ENCODE results near the gene NRG4. TPM values are rescaled to one million over a fixed set of nuclear protein-coding genes. Genes with fewer than 3 reads are reported as not detected.

The NRG4 gene
- total and polyA plus RNA-seq, 2 experiments from 2014 or later, result 0.21 to 0.47 TPM

GRCh38 chr15:76003364-76003763 is 8.9 kb downstream of the NRG4 start (continued):
- no peak for TF ChIP-seq ZNF462 (CRISPR knock-in tag; IDR thresholded peaks at IDR 0.05)

GRCh38 chr15:75995611-75996010 is 16.6 kb downstream of the NRG4 start:
- Histone ChIP-seq H3F3A (replicated peaks; ENCODE audit: low read depth) (no peaks in the 10 kb centered on the region), H3K4me3 (no peak overlapping the region), H3K9me2 (ENCODE audit: insufficient read depth) (no peaks in the 10 kb centered on the region), H4K20me1 (replicated peaks; ENCODE audit: insufficient read depth) (no peaks in the 10 kb centered on the region), H3K4me2 (no peak overlapping the region), H3K4me1 (ENCODE audit: insufficient read depth) (peaks cover 6% of the 10 kb centered on the region; the same call in 1 of the 2 replicates), H2AFZ (no peak overlapping the region), H3K27ac (ENCODE audit: low read depth) (no peak overlapping the region), H3K27me3 (ENCODE audit: insufficient read depth) (no peaks in the 10 kb centered on the region), H3K36me3 (ENCODE audit: insufficient read depth) (no peaks in the 10 kb centered on the region), H3K79me2 (replicated peaks; ENCODE audit: insufficient read depth) (no peaks in the 10 kb centered on the region)
- peak; percentile 39; the same call in 2 of the 3 replicates for ATAC-seq
- Mint-ChIP-seq H3K4me1 (peaks cover 8% of the 10 kb centered on the region; the same call in 2 of the 3 replicates), H3K27me3 (ENCODE audit: insufficient read depth, low read depth, poor library complexity) (no peaks in the 10 kb centered on the region), H3K9me3 (peaks cover 7% of the 10 kb centered on the region; the same call in 1 of the 3 replicates), H3K4me3 (no peak overlapping the region), H3K36me3 (ENCODE audit: low read depth) (no peaks in the 10 kb centered on the region), H3K27ac (no peak overlapping the region)
- DNase-seq (ENCODE audit: low spot score), result no peak
- no peak for TF ChIP-seq ETS1 (IDR thresholded peaks at IDR 0.05)
- no peak for TF ChIP-seq ZNF114 (CRISPR knock-in tag; IDR thresholded peaks at IDR 0.05)
- no peak for TF ChIP-seq STAT1 (IDR thresholded peaks at IDR 0.05; ENCODE audit: unreplicated experiment)
- TF ChIP-seq POLR2AphosphoS5 (IDR thresholded peaks at IDR 0.05; ENCODE audit: low read depth), result no peak
- TF ChIP-seq ZNF462 (CRISPR knock-in tag; IDR thresholded peaks at IDR 0.05), result no peak
- no peak for TF ChIP-seq NANOG (IDR thresholded peaks at IDR 0.05; ENCODE audit: borderline replicate concordance)
- no peak for TF ChIP-seq ZNF331 (CRISPR knock-in tag; IDR thresholded peaks at IDR 0.05; ENCODE audit: low read depth)

All from GM23338 (cell line).